ENCODE measurements around the gene DECR2.

DECR2 gene

GRCh38 chr16:363766-364490 is 37.8 kb upstream of the DECR2 start:
- no peak for TF ChIP-seq ZNF70 (CRISPR knock-in tag; IDR thresholded peaks at IDR 0.05)
- no peak for TF ChIP-seq RARB (CRISPR knock-in tag; IDR thresholded peaks at IDR 0.05)
- TF ChIP-seq TOX (CRISPR knock-in tag; IDR thresholded peaks at IDR 0.05; ENCODE audit: borderline replicate concordance), result no peak
- TF ChIP-seq OSR1 (CRISPR knock-in tag; IDR thresholded peaks at IDR 0.05), result no peak
- TF ChIP-seq ESRRG (CRISPR knock-in tag; IDR thresholded peaks at IDR 0.05), result no peak
- TF ChIP-seq ZNF565 (CRISPR knock-in tag; conservative IDR thresholded peaks at IDR 0.05; ENCODE audit: low read depth), result no peak
- TF ChIP-seq ISL1 (CRISPR knock-in tag; IDR thresholded peaks at IDR 0.05), result no peak
- no peak for TF ChIP-seq ZNF8 (CRISPR knock-in tag; IDR thresholded peaks at IDR 0.05)
- TF ChIP-seq TSHZ2 (CRISPR knock-in tag; IDR thresholded peaks at IDR 0.05), result no peak
- no peak for TF ChIP-seq POU6F1 (CRISPR knock-in tag; IDR thresholded peaks at IDR 0.05; ENCODE audit: borderline replicate concordance, low read depth)
- TF ChIP-seq ZFP30 (CRISPR knock-in tag; IDR thresholded peaks at IDR 0.05), result no peak
- peak; percentile 4; the same call in 2 of the 3 replicates for ATAC-seq

GRCh38 chr16:364595-365491 is 36.8 kb upstream of the DECR2 start:
- no peak for ATAC-seq
- TF ChIP-seq ARNTL (CRISPR knock-in tag; IDR thresholded peaks at IDR 0.05; ENCODE audit: borderline replicate concordance, low read depth) (no peak), ZNF70 (CRISPR knock-in tag; IDR thresholded peaks at IDR 0.05) (no peak)

GRCh38 chr16:366476-366875 is 35.2 kb upstream of the DECR2 start:
- no peak for ATAC-seq
- TF ChIP-seq TCF4 (CRISPR knock-in tag; IDR thresholded peaks at IDR 0.05; ENCODE audit: borderline replicate concordance), result no peak
- TF ChIP-seq GLIS3 (CRISPR knock-in tag; IDR thresholded peaks at IDR 0.05), result no peak
- TF ChIP-seq ZNF70 (CRISPR knock-in tag; IDR thresholded peaks at IDR 0.05), result no peak
- TF ChIP-seq POU6F1 (CRISPR knock-in tag; IDR thresholded peaks at IDR 0.05; ENCODE audit: borderline replicate concordance, low read depth), result no peak
- no peak for TF ChIP-seq ESRRG (CRISPR knock-in tag; IDR thresholded peaks at IDR 0.05)
- TF ChIP-seq SNAI2 (CRISPR knock-in tag; IDR thresholded peaks at IDR 0.05), result no peak
- TF ChIP-seq BACH2 (CRISPR knock-in tag; IDR thresholded peaks at IDR 0.05; ENCODE audit: borderline replicate concordance), result no peak
- TF ChIP-seq ZNF565 (CRISPR knock-in tag; conservative IDR thresholded peaks at IDR 0.05; ENCODE audit: low read depth), result no peak
- no peak for TF ChIP-seq TOX (CRISPR knock-in tag; IDR thresholded peaks at IDR 0.05; ENCODE audit: borderline replicate concordance)
- TF ChIP-seq TSHZ2 (CRISPR knock-in tag; IDR thresholded peaks at IDR 0.05), result no peak
- no peak for TF ChIP-seq PATZ1 (CRISPR knock-in tag; IDR thresholded peaks at IDR 0.05; ENCODE audit: borderline replicate concordance)
- TF ChIP-seq PPARA (CRISPR knock-in tag; IDR thresholded peaks at IDR 0.05; ENCODE audit: borderline replicate concordance), result no peak
- TF ChIP-seq ZFP3 (CRISPR knock-in tag; IDR thresholded peaks at IDR 0.05), result no peak
- TF ChIP-seq ARNTL (CRISPR knock-in tag; IDR thresholded peaks at IDR 0.05; ENCODE audit: borderline replicate concordance, low read depth), result no peak
- TF ChIP-seq CREB5 (CRISPR knock-in tag; IDR thresholded peaks at IDR 0.05; ENCODE audit: low read depth), result no peak
- no peak for TF ChIP-seq OSR1 (CRISPR knock-in tag; IDR thresholded peaks at IDR 0.05)
- no peak for TF ChIP-seq ZFP30 (CRISPR knock-in tag; IDR thresholded peaks at IDR 0.05)

Measured in SK-N-SH treated with all-trans-retinoic acid at 6 μM for 48 hours (cell line).